HepG2 (cell line): ENCODE data around the gene OARD1. TPM values are rescaled to one million over a fixed set of nuclear protein-coding genes. Genes with fewer than 3 reads are reported as not detected.
A peak's percentile ranks its signal among the peaks of the same experiment; 100 is the strongest.

Source experiments
- ASH2L ChIP-seq: fragments of 300-600, 200-600 bp; sonication (generic); IDR thresholded peaks from 2 replicates; pipeline ENCODE4 v1.7.0; 2017; ENCODE audit warnings: low read depth, mild to moderate bottlenecking, moderate library complexity, mixed read lengths, low read length; ENCODE audit not compliant: insufficient read length
- BCL6 ChIP-seq: IDR thresholded peaks from 2 replicates; pipeline ENCODE4 v1.6.1; 2016; ENCODE audit warnings: missing genetic modification reagents, missing compliant biosample characterization
- CHD2 ChIP-seq: IDR thresholded peaks from 2 replicates; pipeline ENCODE4 v1.6.1; 2011; ENCODE audit warnings: low read depth, low read length, improper control_type of control experiment
- ERF ChIP-seq: IDR thresholded peaks from 2 replicates; pipeline ENCODE4 v1.6.1; 2018; ENCODE audit warnings: missing biosample characterization, missing genetic modification reagents
- FOXA1 ChIP-seq, 2 experiments: fragments of 450-650 bp in 1 of 2; sonication (generic) in 1 of 2; formaldehyde crosslinking in 1 of 2; IDR thresholded peaks; 2 replicates each; pipeline versions ENCODE4 v1.4.0 to v1.6.1; 2016 to 2020; ENCODE audit warnings: missing genetic modification reagents in 1 of 2
- HINFP ChIP-seq: sonication (generic); formaldehyde crosslinking; IDR thresholded peaks from 2 replicates; pipeline ENCODE4 v1.4.0; 2020; ENCODE audit warnings: low read depth, mild to moderate bottlenecking, missing genetic modification reagents
- HNF1B ChIP-seq: sonication (generic); formaldehyde crosslinking; IDR thresholded peaks from 2 replicates; pipeline ENCODE4 v1.5.1; 2020; ENCODE audit warnings: mild to moderate bottlenecking, moderate library complexity, missing genetic modification reagents
- IKZF5 ChIP-seq: IDR thresholded peaks from 2 replicates; pipeline ENCODE4 v1.6.1; 2018; ENCODE audit warnings: missing genetic modification reagents, mild to moderate bottlenecking, missing compliant biosample characterization
- ISL2 ChIP-seq: sonication (generic); formaldehyde crosslinking; IDR thresholded peaks from 2 replicates; pipeline ENCODE4 v1.5.0; 2020; ENCODE audit warnings: missing genetic modification reagents
- MTF2 ChIP-seq: sonication (generic); formaldehyde crosslinking; IDR thresholded peaks from 2 replicates; pipeline ENCODE4 v1.5.0; 2020; ENCODE audit warnings: missing genetic modification reagents, borderline replicate concordance
- PBX3 ChIP-seq: sonication (generic); formaldehyde crosslinking; IDR thresholded peaks from 2 replicates; pipeline ENCODE4 v1.8.1; 2023; ENCODE audit warnings: missing genetic modification reagents, inconsistent platforms, borderline replicate concordance
- RFXANK ChIP-seq: IDR thresholded peaks from 2 replicates; pipeline ENCODE4 v1.6.1; 2016
- SNAI1 ChIP-seq: sonication (generic); formaldehyde crosslinking; IDR thresholded peaks from 2 replicates; pipeline ENCODE4 v1.5.0; 2020; ENCODE audit warnings: mild to moderate bottlenecking, missing genetic modification reagents, borderline replicate concordance
- SYNCRIP ChIP-seq: fragments of 200-400 bp; formaldehyde crosslinking; IDR thresholded peaks from 2 replicates; pipeline ENCODE4 v1.6.1; 2018; ENCODE audit warnings: mild to moderate bottlenecking, low read depth, low read length; ENCODE audit not compliant: insufficient read depth
- ZBTB7A ChIP-seq: sonication (generic); formaldehyde crosslinking; IDR thresholded peaks from 2 replicates; pipeline ENCODE4 v1.8.0; 2022; ENCODE audit warnings: mild to moderate bottlenecking, missing genetic modification reagents
- ZFYVE20 ChIP-seq: sonication (generic); formaldehyde crosslinking; IDR thresholded peaks from 2 replicates; pipeline ENCODE4 v1.8.0; 2023; ENCODE audit warnings: low read depth, mild to moderate bottlenecking, moderate library complexity, missing genetic modification reagents, borderline replicate concordance
- ZNF451 ChIP-seq: sonication (generic); formaldehyde crosslinking; IDR thresholded peaks from 2 replicates; pipeline ENCODE4 v1.5.0; 2020; ENCODE audit warnings: mild to moderate bottlenecking, missing genetic modification reagents
- ZNF547 ChIP-seq: sonication (generic); formaldehyde crosslinking; IDR thresholded peaks from 2 replicates; pipeline ENCODE4 v1.5.1; 2020; ENCODE audit warnings: mild to moderate bottlenecking, missing genetic modification reagents
- ZNF644 ChIP-seq: IDR thresholded peaks from 2 replicates; pipeline ENCODE4 v1.6.1; 2016; ENCODE audit warnings: low read depth
- polyA plus RNA-seq, 8 experiments: library from polyadenylated mRNA; depleted of rRNA in 3 of 8; stranded (reverse) in 7 of 8; unstranded in 1 of 8; fragments of >200 nt; fragmentation: Illumina TruSeq in 4 of 8; extraction: Trizol in 4 of 8; gene quantifications; 2 replicates each; pipeline versions ENCODE4 v1.2.1 to v1.2.3, GENCODE V29; 2011 to 2016; ENCODE audit warnings: low read depth in 4 of 8, missing spikeins in 1 of 8, mixed read lengths in 1 of 8; ENCODE audit not compliant: insufficient read depth in 1 of 8
- total RNA-seq, 5 experiments: library from RNA; depleted of rRNA; stranded (reverse); fragments of >200 nt; fragmentation: Illumina TruSeq; extraction: Trizol; gene quantifications; 2 replicates each; pipeline ENCODE4 v1.2.3, GENCODE V29; 2016; ENCODE audit warnings: low read depth in 1 of 5
- TF ChIP-seq, protein P1 (sequence below): IDR thresholded peaks from 2 replicates; pipeline ENCODE4 v1.6.1; 2016; ENCODE audit warnings: mild to moderate bottlenecking
- TF ChIP-seq, protein P2 (sequence below), 2 experiments: sonication (generic) in 1 of 2; formaldehyde crosslinking in 1 of 2; IDR thresholded peaks; 2 replicates each; pipeline versions ENCODE4 v1.5.1 to v1.6.1; 2011 to 2020; ENCODE audit warnings: borderline replicate concordance in 1 of 2, low read depth in 1 of 2, low read length in 1 of 2, mild to moderate bottlenecking in 1 of 2, missing genetic modification reagents in 1 of 2, moderate library complexity in 1 of 2

OARD1 gene
- total and polyA plus RNA-seq, 2 of the 13 experiments (the other 11 are each of a cell fraction or from before 2014, with no cell fraction given): 18.4 to 49.0 TPM

GRCh38 chr6:41055149-41055548 lies 17.0 kb downstream of the OARD1 start (continued):
- TF ChIP-seq SNAI1 (CRISPR knock-in tag) (no peak), ERF (CRISPR knock-in tag) (no peak), ZBTB7A (no peak), ZNF547 (CRISPR knock-in tag) (0 out of 2 replicates have a peak, but pooled peaks have one; percentile 38), ISL2 (CRISPR knock-in tag) (no peak), ZNF644 (CRISPR knock-in tag) (no peak), RFXANK (CRISPR knock-in tag) (no peak), HINFP (CRISPR knock-in tag) (no peak), IKZF5 (CRISPR knock-in tag) (peak; percentile 37; the same call in 1 of the 2 replicates), CHD2 (no peak), MTF2 (no peak), BCL6 (CRISPR knock-in tag) (peak; percentile 50), HNF1B (CRISPR knock-in tag) (no peak), PBX3 (CRISPR knock-in tag) (no peak), ZNF451 (CRISPR knock-in tag) (no peak), ASH2L (peak; percentile 30), SYNCRIP (no peak), ZFYVE20 (CRISPR knock-in tag) (no peak), FOXA1 (IDR thresholded peaks at IDR 0.05) (no peak), FOXA1 (CRISPR knock-in tag; IDR thresholded peaks at IDR 0.05) (peak; percentile 71)
- TF ChIP-seq, protein P1, sequence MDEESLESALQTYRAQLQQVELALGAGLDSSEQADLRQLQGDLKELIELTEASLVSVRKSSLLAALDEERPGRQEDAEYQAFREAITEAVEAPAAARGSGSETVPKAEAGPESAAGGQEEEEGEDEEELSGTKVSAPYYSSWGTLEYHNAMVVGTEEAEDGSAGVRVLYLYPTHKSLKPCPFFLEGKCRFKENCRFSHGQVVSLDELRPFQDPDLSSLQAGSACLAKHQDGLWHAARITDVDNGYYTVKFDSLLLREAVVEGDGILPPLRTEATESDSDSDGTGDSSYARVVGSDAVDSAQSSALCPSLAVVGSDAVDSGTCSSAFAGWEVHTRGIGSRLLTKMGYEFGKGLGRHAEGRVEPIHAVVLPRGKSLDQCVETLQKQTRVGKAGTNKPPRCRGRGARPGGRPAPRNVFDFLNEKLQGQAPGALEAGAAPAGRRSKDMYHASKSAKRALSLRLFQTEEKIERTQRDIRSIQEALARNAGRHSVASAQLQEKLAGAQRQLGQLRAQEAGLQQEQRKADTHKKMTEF (CRISPR knock-in tag): peak; percentile 27; the same call in 1 of the 2 replicates
- TF ChIP-seq, protein P2, sequence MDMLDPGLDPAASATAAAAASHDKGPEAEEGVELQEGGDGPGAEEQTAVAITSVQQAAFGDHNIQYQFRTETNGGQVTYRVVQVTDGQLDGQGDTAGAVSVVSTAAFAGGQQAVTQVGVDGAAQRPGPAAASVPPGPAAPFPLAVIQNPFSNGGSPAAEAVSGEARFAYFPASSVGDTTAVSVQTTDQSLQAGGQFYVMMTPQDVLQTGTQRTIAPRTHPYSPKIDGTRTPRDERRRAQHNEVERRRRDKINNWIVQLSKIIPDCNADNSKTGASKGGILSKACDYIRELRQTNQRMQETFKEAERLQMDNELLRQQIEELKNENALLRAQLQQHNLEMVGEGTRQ (IDR thresholded peaks at IDR 0.05; ENCODE audit: low read depth, low read length): no peak
- TF ChIP-seq, protein P2 (CRISPR knock-in tag; IDR thresholded peaks at IDR 0.05; ENCODE audit: borderline replicate concordance): no peak
